HEK293T (cell line): Measurements from ENCODE around the gene SYT15.
"Not testable (repeated sequence)": the region's sequence is repeated elsewhere in the genome, so short reads cannot be mapped to it uniquely, and the experiment has no call there.

Source experiments
- BHLHE40 ChIP-seq: fragments of 450-650 bp; IDR thresholded peaks from 2 replicates; pipeline ENCODE4 v1.6.1; 2016; ENCODE audit warnings: mild to moderate bottlenecking, moderate library complexity, borderline replicate concordance
- TF ChIP-seq, protein P1 (sequence below): fragments of 450-650 bp; IDR thresholded peaks from 2 replicates; pipeline ENCODE4 v1.6.1; 2016

DNA sequence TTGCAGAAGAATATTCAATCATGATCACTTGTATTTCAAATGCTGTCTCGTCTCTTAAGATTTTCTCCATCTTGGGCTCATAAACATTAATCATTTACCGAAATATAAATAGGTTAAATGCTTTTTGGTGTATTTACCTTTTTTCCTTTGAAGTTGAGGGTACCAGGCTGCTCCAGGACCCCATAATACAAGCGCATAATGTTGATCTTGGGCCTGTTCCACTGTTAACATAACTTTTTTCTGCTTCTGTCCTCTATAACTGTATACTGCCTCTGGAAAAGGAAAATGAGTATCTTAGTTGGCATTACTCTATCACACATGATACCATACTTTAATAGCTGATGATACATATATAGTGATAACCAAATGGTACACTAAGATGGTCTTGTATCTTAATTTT, 51.9 kb downstream of the SYT15 start:
- TF ChIP-seq, protein P1, sequence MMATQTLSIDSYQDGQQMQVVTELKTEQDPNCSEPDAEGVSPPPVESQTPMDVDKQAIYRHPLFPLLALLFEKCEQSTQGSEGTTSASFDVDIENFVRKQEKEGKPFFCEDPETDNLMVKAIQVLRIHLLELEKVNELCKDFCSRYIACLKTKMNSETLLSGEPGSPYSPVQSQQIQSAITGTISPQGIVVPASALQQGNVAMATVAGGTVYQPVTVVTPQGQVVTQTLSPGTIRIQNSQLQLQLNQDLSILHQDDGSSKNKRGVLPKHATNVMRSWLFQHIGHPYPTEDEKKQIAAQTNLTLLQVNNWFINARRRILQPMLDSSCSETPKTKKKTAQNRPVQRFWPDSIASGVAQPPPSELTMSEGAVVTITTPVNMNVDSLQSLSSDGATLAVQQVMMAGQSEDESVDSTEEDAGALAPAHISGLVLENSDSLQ, result not testable (repeated sequence)
- TF ChIP-seq BHLHE40, result not testable (repeated sequence)
